Fibroblast of villous mesenchyme (primary cell): ENCODE results near the gene EZR. TPM values are rescaled to one million over a fixed set of nuclear protein-coding genes. Genes with fewer than 3 reads are reported as not detected.
A peak's percentile ranks its signal among the peaks of the same experiment; 100 is the strongest.
"Not testable (repeated sequence)": the region's sequence is repeated elsewhere in the genome, so short reads cannot be mapped to it uniquely, and the experiment has no call there.

Experiments
- DNase-seq: peaks from one replicate; pipeline ENCODE4 v3.0.0-alpha.2; 2010; ENCODE audit warnings: low read depth
- H3K4me3 ChIP-seq: 2 replicates; pipeline ENCODE4 v1.5.1; 2011; ENCODE audit warnings: low read depth, mild to moderate bottlenecking, low read length
- CTCF ChIP-seq: IDR thresholded peaks from 2 replicates; pipeline ENCODE4 v1.5.1; 2012; ENCODE audit warnings: low read depth, mild to moderate bottlenecking, low read length; ENCODE audit not compliant: insufficient read depth
- total RNA-seq: library from RNA; depleted of rRNA; stranded (reverse); fragments of >200 nt; gene quantifications from 2 replicates; pipeline ENCODE4 v1.2.3, GENCODE V29; 2012

Gene EZR
- total RNA-seq, 1 donor: 100 TPM

- no peak overlapping the region for H3K4me3 ChIP-seq
- no peak for TF ChIP-seq CTCF
- no peak for DNase-seq
These were observed 22.2 kb upstream of the EZR start for GRCh38 chr6:158841358-158841757.

GRCh38 chr6:158840465-158840864 is 21.3 kb upstream of the EZR start:
- TF ChIP-seq CTCF: no peak
- DNase-seq: no peak
- no peak overlapping the region for H3K4me3 ChIP-seq

GRCh38 chr6:158839796-158840195 is 20.6 kb upstream of the EZR start:
- no peak for TF ChIP-seq CTCF
- H3K4me3 ChIP-seq: no peak overlapping the region
- no peak for DNase-seq

- H3K4me3 ChIP-seq, DNase-seq: not testable (repeated sequence)
These were observed 19.6 kb upstream of the EZR start for GRCh38 chr6:158838790-158839189.

- no peak for DNase-seq
- no peak for TF ChIP-seq CTCF
- no peak overlapping the region for H3K4me3 ChIP-seq
These were observed 18.8 kb upstream of the EZR start for GRCh38 chr6:158837684-158838625.

GRCh38 chr6:158836625-158837311 is 17.6 kb upstream of the EZR start:
- no peak overlapping the region for H3K4me3 ChIP-seq
- no peak for DNase-seq
- TF ChIP-seq CTCF: no peak

GRCh38 chr6:158835616-158836221 is 16.6 kb upstream of the EZR start:
- TF ChIP-seq CTCF: no peak
- DNase-seq: peak; percentile 82
- H3K4me3 ChIP-seq: peak overlapping the region; percentile 30
